Tongue (tissue), 2 donors: ENCODE measurements around the gene PRDX6. TPM values are rescaled to one million over a fixed set of nuclear protein-coding genes. Genes with fewer than 3 reads are reported as not detected.
"Not testable (repeated sequence)": the region's sequence is repeated elsewhere in the genome, so short reads cannot be mapped to it uniquely, and the experiment has no call there.

Experiments used
- DNase-seq: peaks from one replicate; pipeline ENCODE4 v3.0.0-alpha.2; 2015
- total RNA-seq: library from RNA; depleted of rRNA; stranded (reverse); fragments of >200 nt; gene quantifications from one replicate; pipeline ENCODE4 v1.2.3, GENCODE V29; 2014

PRDX6 gene
- total RNA-seq, 1 donor from 2014 or later = 374 TPM

GRCh38 chr1:173469656-173470055 is 7.5 kb upstream of the PRDX6 start:
- no peak for DNase-seq

DNA sequence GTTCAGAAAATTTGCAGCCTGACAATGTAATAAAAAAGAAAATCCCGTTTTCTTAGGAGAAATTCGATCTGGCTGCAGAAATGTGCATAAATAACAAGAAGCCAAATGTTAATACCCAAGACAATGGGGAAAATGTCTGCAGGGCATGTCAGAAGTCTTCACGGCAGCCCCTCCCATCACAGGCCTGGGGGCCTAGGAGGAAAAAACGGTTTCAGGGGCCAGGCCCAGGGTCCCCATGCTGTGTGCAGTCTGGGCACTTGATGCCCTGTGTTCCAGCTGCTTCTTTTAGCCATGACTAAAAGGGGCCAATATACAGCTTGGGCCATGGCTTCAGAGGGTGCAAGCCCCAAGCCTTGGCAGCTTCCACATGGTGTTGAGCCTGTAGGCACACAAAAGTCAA is 6.5 kb upstream of the PRDX6 start:
- DNase-seq = no peak

- no peak for DNase-seq
These were observed 3.5 kb upstream of the PRDX6 start for GRCh38 chr1:173473599-173474011.

DNA sequence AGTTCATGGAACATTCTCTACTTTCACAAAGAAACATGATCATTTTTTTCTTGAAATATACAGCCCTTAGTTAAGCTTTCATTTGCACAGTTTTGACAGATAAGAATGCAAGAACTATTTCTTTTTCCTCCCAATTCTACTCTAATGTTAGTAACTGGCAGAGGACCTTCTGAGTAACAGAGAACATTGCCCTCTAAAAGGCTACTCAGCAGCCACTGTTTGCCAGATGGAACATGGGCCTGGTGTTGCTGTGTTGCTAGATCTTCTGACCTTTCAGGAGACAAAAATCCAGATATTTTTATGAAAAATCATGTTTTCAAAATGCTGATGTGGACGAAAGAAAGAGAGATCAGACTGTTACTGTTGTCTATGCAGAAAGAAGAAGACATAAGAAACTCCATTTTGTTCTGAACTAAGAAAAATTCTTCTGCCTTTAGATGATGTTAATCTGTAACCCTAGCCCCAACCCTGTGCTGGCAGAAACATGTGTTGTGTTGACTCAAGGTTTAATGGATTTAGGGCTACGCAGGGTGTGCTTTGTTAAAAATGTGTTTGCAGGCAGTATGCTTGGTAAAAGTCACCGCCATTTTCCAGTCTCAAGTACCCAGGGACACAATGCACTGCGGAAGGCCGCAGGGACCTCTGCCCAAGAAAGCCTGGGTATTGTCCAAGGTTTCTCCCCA is 2.9 kb upstream of the PRDX6 start:
- DNase-seq = peak; percentile 47

DNA sequence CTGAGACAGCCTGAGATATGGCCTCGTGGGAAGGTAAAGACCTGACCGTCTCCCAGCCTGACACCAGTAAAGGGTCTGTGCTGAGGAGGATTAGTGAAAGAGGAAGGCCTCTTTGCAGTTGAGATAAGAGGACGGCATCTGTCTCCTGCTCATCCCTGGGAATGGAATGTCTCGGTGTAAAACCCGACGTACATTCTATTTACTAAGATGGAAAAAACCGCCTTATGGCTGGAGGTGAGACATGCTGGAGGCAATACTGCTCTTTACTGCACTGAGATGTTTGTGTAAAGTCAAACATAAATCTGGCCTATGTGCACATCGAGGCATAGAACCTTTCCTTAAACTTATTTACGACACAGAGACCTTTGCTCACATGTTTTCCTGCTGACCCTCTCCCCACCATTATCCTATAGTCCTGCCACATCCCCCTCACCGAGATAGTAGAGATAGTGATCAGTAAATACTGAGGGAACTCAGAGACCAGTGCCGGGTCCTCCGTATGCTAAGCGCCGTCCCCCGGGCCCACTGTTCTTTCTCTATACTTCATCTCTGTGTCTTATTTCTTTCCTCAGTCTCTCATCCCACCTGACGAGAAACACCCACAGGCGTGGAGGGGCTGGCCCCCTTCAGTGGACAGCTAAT is 2.2 kb upstream of the PRDX6 start:
- DNase-seq = not testable (repeated sequence)

GRCh38 chr1:173475564-173476196 is 1.5 kb upstream of the PRDX6 start:
- DNase-seq = no peak

GRCh38 chr1:173476197-173476664 is 904 bp upstream of the PRDX6 start:
- no peak for DNase-seq

GRCh38 chr1:173476665-173477285 is 360 bp upstream of the PRDX6 start:
- peak; percentile 95 for DNase-seq

DNA sequence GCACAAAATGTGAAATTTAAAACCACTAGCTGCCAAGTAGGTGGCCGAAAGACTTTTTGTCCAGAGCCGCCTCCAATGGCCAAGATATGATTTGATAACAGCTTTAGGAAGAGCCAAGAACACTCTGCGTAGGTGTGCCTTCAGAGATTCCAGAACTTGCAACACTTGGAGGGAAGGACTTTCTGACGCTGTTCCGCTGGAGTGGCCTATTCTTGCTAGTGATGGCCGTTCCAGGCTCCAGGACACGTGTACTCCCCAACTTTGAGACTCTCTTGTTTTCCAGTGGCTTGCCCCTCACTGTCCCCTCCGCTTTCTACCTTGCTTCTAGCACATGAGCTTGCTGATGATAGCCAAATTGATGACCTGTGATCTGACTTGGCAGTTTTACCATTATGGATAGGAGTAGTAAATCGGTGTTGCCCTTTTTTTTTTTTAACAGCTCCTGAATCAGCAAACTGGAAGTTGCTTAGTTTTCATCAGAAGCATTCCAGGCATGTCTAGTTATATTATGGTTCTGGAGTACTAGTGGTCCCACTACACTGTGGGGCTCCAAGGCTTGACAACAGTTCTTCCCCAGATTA is 1.0 kb downstream of the PRDX6 start:
- DNase-seq = peak; percentile 75

- DNase-seq = no peak
These were observed 2.5 kb downstream of the PRDX6 start for GRCh38 chr1:173479649-173480048.

GRCh38 chr1:173481195-173481772 is 4.1 kb downstream of the PRDX6 start:
- no peak for DNase-seq

DNA sequence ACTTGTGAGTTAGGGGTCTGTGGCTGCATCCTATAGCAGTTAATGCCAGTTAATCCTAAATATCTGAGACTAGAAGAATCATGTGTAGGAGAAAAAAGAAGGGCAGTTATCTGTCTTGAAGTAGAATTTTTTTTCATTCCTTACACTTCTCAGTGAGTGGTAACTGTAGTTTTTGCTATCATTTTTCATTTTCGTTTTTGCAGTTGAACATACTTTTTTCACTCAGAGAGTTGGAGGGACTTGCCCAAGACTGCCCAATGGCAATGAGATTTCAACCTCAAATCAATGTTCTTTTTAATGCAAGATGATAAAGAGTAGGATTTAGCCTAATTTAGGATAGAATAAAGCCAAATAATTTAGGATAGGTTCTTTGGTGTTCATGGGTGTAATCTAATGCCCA is 5.5 kb downstream of the PRDX6 start:
- DNase-seq = no peak

DNA sequence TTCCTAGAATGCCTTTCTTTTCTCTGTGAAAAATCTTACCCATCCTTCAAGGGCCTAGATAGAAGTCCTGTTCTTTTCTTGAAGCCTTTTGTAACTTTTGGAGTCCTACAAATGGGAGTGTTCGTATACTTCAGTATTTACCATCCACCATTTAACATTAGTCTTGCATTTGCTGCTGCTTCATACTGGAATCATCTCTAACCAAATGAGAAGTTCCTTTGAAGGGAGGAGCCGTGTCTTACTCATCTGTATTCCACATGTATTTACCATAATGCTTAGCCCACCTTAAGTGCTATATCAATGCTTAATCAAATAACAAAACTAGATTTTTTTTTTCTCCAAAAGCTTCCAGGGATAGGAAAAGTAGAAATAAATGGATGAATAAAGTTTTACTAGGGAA is 7.1 kb downstream of the PRDX6 start:
- no peak for DNase-seq

DNA sequence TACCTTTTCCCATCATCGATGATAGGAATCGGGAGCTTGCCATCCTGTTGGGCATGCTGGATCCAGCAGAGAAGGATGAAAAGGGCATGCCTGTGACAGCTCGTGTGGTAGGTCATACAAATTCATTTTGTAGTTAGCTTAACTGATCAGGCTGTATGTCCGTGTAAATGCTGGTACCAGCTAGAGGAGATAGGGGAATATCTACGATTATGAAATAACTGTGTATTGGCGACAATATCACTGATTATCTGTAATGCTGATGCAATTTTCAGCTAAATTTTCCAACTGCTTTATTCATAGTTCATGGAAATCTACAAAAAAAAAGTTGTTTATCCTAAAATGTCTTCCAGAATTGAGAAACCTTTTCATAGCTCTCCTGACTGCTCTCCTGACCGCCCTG is 8.3 kb downstream of the PRDX6 start:
- DNase-seq = no peak

DNA sequence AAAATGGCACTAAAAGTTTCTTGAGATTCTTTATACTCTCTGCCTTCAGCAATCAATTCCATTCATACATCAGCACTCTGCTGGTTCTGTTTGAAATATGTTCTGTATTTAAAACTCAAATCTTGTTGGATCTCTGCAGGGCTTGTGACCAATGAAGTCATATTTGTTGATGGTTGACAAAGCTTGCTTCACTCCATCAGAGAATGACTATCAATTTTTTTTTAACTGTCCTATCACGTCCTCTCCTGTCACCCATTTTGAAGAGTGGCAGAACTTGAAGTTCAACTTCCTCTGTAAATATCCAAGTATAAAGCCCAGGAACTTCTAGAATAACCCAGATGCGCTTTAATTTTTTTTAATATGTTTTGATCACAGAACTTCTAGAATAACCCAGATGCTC is 10.9 kb downstream of the PRDX6 start:
- DNase-seq = no peak

DNA sequence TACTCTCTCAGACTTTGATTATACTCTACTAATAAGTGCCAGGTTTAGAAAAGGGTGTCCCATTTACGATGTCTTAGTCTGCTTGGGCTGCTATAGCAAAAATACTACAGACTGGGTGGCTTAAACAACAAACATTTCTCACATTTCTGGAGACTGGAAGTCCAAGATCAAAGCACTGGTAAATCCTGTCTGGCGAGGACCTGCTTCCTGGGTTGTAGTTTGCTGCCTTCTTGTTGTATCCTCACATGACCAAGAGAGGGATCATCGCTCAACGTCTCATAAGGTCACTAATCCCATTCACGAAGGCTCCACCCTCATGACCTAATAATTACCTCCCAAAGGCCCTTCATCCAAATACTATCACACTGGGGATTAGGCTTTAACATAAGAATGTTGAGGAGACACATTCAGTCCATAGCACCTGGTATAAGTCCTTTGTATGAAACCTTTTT is 12.0 kb downstream of the PRDX6 start:
- DNase-seq = no peak

GRCh38 chr1:173489929-173490328 is 12.8 kb downstream of the PRDX6 start:
- DNase-seq = no peak

GRCh38 chr1:173491508-173491907 is 14.4 kb downstream of the PRDX6 start:
- no peak for DNase-seq

GRCh38 chr1:173493125-173493524 is 16.0 kb downstream of the PRDX6 start:
- not testable (repeated sequence) for DNase-seq

- no peak for DNase-seq
These were observed 18.6 kb downstream of the PRDX6 start for GRCh38 chr1:173495609-173496267.

- DNase-seq = no peak
These were observed 19.7 kb downstream of the PRDX6 start for GRCh38 chr1:173496757-173497320.
